Measurements from ENCODE around the gene TMEM132D.

DNA sequence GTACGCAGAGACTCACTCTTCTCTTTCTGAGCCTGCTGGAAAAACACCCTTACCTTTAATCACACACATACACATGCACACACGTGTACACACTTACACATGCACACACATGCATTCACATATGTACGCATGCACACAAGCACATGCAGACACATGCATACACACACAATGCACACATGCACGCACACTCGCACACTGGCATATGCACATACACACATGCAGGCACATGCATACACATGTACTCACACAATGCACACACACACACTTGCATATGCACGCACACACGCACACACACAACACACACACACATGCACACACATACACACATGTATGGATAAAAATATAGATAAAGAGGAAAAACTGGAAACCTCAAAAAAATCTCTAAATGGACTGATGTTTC, 801.6 kb downstream of the TMEM132D start:
- TF ChIP-seq ZNF274 (IDR thresholded peaks at IDR 0.05; ENCODE audit: borderline replicate concordance, extremely low read depth, low read length) = no peak
- no peak for TF ChIP-seq SIX5 (IDR thresholded peaks at IDR 0.05; ENCODE audit: low read depth, low read length)
- no peak for TF ChIP-seq SP1 (IDR thresholded peaks at IDR 0.05; ENCODE audit: low read depth, low read length)
- TF ChIP-seq, protein P1, sequence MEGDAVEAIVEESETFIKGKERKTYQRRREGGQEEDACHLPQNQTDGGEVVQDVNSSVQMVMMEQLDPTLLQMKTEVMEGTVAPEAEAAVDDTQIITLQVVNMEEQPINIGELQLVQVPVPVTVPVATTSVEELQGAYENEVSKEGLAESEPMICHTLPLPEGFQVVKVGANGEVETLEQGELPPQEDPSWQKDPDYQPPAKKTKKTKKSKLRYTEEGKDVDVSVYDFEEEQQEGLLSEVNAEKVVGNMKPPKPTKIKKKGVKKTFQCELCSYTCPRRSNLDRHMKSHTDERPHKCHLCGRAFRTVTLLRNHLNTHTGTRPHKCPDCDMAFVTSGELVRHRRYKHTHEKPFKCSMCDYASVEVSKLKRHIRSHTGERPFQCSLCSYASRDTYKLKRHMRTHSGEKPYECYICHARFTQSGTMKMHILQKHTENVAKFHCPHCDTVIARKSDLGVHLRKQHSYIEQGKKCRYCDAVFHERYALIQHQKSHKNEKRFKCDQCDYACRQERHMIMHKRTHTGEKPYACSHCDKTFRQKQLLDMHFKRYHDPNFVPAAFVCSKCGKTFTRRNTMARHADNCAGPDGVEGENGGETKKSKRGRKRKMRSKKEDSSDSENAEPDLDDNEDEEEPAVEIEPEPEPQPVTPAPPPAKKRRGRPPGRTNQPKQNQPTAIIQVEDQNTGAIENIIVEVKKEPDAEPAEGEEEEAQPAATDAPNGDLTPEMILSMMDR (IDR thresholded peaks at IDR 0.05; ENCODE audit: control extremely low read depth in 1 of 3, insufficient read depth in 1 of 3, low read depth in 1 of 3, low read length in 3 of 3) = no peak
- TF ChIP-seq POLR2AphosphoS5 (IDR thresholded peaks at IDR 0.05; ENCODE audit: low read depth, low read length) = no peak
- TF ChIP-seq SIRT6 (IDR thresholded peaks at IDR 0.05; ENCODE audit: low read length) = no peak
- TF ChIP-seq TBP (IDR thresholded peaks at IDR 0.05; ENCODE audit: low read depth, low read length) = no peak

All from H1 (cell line).